ELF-1 (cell line): ENCODE results near the gene CHRNG.

Experiments
- DNase-seq: peaks from one replicate; pipeline ENCODE4 v3.0.0-alpha.2; 2016; ENCODE audit warnings: low read depth, low spot score

Gene CHRNG

DNA sequence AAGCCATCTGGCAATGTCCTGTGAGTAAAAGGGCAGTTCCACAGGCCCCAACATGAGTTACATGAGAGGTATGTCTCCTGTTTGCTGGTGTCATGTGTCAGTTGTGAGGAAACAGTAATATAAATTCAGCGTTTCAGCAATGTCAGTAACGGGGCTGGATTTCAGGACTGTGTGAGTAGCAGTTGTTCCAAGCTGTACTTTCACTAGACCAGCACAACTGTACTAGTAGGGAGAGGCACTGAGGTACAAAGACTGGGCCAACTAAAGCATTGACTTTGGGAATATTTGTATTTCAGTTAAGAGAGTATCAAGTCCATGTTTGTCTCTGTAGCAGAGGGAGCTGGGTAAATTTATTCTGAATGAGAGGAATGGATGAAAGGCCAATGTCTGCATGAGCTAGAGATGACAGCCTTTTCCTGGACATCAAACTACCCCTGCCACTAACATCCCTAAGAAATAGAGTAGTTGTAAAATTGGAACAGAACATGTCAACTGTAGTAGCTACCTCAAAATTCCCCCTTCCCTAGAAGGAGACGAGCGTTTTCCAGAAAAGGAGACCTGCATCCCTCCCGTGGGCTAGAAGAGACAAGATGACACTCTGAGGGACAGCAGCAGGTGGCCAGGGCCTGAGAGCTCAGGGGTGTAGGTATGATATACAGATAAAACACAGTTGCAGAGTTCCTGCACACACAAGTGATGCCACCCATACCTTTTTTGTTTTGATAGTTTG, 35.3 kb downstream of the CHRNG start:
- no peak for DNase-seq

DNA sequence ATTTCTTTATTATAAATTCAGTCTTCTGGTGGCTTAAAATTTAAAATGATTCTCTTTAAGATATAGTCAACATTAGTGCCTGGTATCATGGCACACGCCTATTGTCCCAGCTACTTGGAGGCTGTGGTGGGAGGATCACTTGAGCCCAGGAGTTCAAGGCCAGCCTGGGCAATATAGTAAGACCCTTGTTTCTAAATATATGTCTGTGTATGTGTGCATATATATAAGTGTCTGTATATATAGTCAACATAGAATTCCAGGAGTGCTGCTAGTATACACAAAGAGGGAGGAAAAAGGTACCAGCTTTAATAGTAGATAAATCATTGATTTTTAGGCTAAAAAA, 35.9 kb downstream of the CHRNG start:
- no peak for DNase-seq

DNA sequence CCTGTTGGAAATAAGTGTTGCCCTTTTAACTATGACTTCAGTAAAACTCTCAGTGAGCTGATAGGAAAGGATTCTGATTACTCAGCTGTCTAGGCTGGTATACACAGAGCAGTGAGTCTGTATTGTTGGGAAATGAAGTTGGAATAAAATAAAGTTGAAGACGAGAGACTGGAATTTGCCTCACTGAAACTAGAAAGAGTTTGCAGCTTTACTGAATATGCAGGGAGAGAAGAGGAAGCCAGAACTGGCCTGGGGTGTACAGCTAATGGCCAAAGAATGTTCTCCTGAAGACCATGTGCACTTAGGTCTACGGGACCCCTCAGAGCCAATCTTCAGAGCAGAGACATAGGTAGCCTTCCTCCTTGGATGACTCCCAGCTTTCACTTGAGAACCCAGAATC, 37.5 kb downstream of the CHRNG start:
- no peak for DNase-seq

DNA sequence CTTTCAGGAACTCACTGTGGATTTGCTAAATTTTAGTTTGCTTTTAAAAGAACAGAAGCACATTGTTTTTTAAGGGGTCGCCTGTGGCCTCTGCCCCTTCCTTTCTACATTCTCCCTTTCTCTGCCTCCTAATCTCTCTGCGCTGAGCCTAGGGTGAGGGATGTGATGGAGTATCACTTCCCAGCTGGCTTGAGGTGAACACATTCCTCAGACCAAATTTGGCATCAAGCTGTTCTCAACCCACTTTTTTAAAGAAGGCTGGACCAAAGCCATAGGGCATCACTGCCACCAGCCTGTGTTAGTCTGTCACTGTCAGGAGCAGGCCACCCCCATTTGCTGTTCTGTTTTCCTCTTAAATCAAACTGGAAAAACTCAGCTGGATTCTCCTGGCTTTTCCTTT, 38.3 kb downstream of the CHRNG start:
- DNase-seq: no peak

DNA sequence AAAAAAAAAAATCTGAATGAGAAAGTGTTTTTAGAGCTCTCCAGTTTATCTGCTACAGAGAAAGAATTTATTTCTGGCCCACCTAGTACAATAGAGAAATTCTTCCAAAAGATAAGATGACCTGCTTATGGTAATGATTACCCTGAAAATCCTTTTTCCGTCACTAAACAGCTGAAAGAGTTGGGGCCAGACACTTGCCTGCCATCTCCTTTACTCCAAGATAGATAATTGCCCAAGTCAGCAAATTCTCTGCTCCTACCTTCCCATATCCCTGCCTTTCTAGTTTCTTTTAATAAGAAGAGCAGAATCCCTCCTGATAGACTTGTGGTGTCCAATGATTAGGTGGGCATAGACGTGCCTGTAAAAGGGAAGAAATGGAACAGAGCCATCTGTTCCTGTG, 39.1 kb downstream of the CHRNG start:
- no peak for DNase-seq

DNA sequence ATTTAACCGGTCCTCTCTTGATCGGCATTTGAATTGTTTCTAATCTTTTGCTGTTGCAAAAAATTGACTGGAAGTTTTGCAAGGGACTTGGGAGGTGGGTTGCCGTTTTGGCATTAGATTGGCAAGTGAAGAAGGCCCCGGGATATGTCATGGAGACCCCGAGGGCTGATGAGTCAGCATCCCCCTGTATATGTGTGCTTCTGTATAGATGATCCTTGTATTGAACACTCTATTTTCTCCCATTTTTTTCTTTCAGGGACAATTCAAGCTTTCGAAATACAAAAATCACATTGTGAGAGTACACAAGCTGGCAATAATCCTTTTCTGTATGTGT, 41.1 kb downstream of the CHRNG start:
- DNase-seq: no peak

DNA sequence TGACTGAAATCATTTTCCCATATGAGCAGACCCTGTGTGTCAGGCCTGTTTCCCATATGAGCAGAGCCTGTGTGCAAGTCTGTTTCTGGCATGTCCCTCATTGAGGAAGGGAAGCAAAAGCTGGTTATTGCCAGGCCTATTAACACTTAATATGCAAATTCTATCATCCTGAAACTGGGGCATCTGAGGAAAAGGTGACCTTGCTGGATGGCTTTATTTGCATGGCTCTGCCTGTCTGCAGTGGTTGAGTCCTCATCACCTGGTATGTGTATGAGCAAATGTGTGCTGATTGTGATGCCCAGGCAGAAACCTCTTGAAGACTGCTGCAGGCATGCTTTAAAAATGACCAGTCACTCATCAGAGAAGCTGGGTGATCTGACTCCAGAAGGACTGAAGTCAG, 42.2 kb downstream of the CHRNG start:
- no peak for DNase-seq

DNA sequence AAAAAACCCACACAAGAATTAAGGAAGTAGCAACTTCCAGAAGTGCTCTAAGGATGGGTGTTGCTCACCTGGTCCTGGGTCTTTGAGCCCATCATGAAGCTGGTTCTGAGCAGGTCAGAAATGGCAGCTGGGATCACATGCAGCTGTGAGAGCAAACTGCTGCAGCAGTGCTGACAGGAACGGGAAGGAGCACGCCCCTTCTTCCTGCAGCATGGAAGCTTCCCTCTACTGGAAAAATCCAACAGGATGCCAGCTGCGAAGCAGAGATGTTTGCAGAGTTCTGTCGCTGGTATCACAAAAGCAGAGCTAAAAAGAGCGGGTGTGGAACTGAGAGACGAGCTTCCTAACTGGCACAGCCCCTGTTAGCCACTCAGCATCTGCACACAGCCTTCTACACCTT, 44.7 kb downstream of the CHRNG start:
- no peak for DNase-seq

DNA sequence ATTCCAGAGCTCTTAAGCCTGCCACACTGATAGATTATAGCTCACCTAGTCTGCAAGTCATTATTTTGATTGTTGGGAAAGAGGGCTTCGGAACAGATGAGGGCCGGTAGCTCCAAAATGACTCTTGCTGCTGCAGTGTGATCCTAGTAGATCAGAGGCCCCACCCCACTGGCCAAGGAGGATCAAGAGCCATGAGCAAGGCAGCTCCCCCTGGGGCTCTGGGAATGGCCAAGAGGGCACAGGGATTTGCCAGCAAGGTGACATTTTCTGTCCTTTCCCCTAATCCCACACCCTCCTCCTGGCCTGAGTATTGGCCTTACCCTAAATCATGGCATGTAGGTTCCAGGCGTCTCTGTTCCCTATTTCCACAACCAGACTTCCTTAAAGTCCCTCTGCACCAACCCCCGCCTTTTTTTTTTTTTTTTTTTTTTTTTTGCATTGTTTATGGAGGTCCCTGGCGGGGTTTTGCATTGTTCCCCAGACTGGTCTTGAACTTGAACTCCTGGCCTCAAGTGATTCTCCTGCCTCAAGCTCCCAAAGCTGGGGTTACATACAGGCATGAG, 47.5 kb downstream of the CHRNG start:
- no peak for DNase-seq

DNA sequence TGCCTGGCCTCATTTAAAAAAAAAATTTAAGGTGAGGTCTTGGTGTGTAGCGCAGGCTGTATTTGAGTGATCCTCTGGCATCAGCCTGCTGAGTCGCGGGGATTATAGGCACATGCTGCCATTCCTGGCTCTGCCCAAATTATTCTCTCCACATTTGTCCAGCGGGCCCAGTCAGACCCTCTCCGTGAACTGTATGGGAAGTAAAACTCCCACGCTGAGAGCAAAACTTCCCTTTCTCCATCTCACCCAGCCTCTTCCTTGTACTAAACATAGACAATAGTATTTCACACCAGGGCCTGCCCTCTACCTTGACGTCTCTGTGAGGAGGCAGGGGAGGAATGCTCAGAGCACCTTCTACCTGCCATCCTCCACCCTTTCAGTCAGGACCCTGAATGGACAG, 48.0 kb downstream of the CHRNG start:
- no peak for DNase-seq

DNA sequence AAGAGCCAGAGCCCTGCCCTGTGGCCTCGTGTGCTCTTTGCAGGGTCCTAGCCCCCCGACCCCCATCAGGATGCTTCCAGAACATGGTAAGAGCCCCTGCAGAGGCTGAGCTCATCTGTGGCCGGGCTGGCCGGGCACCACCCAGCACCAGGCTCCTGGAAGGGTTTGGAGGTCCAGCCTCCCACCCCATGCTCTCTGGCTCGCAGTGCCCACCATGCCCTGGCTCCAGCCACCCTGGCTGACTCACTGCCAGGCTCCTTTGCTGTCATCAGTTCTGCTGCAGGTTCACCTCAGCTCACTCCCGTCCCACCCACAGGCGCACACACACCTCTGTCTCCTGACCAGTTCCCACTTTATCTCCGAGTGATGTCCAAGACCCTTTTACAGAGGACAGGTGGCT, 48.5 kb downstream of the CHRNG start:
- DNase-seq: no peak

DNA sequence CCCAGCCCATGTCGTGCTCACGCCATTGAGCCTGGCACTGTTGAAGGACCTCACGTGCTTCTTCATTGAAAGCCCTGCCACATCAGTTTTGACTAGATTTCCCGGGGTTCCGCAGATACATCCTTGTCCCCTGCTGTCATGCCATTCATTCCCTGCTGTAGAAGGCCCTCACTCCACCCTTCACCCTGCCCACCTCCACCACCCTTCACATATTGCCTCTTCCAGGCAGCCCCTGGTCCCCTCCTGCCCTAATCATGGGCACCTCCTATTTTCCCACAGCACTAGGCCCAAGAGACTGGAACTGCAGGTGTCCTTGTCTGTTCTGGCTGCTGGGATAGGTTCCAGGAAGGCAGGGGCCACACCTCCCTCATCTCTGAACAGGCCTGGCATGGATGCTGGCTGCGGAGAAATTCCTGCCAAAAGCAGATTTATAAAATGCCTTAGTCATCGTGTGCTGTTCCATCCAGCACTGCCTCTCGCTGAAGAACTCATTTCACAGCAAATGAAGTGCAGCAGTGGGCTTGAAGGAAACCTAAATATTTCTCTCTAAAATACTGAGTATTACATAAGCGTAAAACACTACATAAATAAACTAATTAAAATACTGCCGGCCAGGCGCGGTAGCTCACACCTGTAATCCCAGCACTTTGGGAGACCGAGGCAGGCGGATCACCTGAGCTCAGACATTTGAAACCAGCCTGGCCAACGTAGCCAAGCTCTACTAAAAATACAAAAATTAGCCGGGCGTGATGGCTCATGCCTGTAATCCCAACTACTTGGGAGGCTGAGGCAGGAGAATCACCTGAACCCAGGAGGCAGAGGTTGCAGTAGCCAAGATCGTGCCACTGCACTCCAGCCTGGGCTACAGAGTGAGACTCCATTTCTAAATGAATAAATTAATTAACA, 49.4 kb downstream of the CHRNG start:
- peak; percentile 30 for DNase-seq

DNA sequence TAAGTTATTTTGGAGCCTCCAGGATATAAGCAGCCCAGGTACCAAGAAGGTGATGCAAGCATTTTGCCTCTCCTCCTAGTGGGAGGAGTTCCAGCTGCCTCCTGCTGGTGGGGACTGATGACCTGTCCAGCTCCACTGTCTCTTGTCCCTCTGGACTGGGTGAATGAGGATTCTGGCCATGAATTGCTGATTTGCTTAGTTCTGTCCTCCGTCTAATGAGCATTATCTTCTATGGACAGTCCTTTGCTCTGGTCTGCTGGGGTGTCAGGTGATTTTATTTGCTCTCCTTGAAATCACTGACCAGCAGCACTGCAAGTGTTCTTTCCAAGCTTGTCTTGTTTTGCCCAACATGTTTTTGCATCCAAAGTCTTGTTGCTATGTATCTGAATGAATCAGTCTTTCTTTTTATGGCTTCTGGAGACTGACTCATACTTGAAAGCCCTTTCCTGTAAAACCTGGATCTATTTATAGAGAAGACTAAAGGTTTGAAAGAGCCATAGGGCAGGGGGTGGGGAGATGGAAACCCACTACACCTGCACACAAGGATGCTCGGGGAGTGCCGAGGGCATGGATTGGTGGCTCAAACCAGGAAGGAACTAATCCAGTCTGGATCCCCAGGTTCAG, 53.4 kb downstream of the CHRNG start:
- DNase-seq: peak; percentile 18

DNA sequence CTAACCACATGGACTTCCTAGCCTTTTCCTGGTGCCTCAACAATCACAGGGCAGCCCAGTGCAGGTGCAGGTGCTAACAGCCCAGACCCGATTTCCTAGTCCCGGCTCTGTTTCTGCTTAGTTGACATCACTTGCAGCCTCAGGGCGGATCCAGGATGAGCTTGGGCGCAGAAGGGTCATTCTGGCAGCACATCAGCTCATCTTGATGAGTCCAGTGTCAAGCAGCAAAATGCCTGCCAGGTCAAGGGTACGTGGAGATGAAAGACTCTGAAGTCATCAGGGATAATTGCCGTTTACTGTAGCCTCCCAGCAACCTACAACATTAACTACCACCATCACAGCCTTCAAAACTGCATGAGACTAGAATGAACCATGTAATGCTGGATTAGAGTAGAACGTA, 54.5 kb downstream of the CHRNG start:
- DNase-seq: peak; percentile 20
